HEK293 (cell line): ENCODE measurements around the gene GRM5.

Experiments
- CTCF ChIA-PET: fragments of 350-600 bp; formaldehyde crosslinking; extraction: SDS; loops from one replicate; lab custom pipeline; 2021; ENCODE audit warnings: antibody characterized with exemption; lab: Yijun Ruan, JAX
- POLR2A ChIA-PET: fragments of 300-600 bp; formaldehyde crosslinking; extraction: SDS; loops from one replicate; lab custom pipeline; 2020; ENCODE audit warnings: antibody characterized with exemption, inconsistent platforms; lab: Yijun Ruan, JAX
- H3K27ac ChIP-seq: fragments of 200-500 bp; sonication (Bioruptor generic); 2 replicates; pipeline ENCODE4 v1.5.1; 2014; ENCODE audit warnings: low read depth, low read length, control low read depth, inconsistent platforms; ENCODE audit errors: extremely low read depth
- H3K36me3 ChIP-seq, 2 experiments: fragments of 200-500 bp in 1 of 2; sonication (Bioruptor generic) in 1 of 2; 1 replicate in 1 of 2; 2 replicates in 1 of 2; pipeline ENCODE4 v1.5.1; 2014 to 2017; ENCODE audit warnings: inconsistent platforms in 2 of 2, low read length in 2 of 2; ENCODE audit not compliant: control insufficient read depth in 2 of 2, insufficient read depth in 1 of 2
- H3K4me1 ChIP-seq: fragments of 200-500 bp; sonication (Bioruptor generic); 2 replicates; pipeline ENCODE4 v1.5.1; 2014; ENCODE audit warnings: mild to moderate bottlenecking, low read length, inconsistent platforms; ENCODE audit not compliant: control insufficient read depth, insufficient read depth
- H3K4me3 ChIP-seq: 2 replicates; pipeline ENCODE4 v1.5.1; 2011; ENCODE audit warnings: low read depth, mild to moderate bottlenecking, control low read depth, low read length, moderate library complexity
- H3K9me3 ChIP-seq: fragments of 200-500 bp; sonication (Bioruptor generic); 2 replicates; pipeline ENCODE4 v1.5.1; 2014; ENCODE audit warnings: low read depth, low read length, inconsistent platforms; ENCODE audit not compliant: control insufficient read depth, insufficient read depth
- BCL6B ChIP-seq: fragments of 450-650 bp; formaldehyde crosslinking; IDR thresholded peaks from 2 replicates; pipeline ENCODE4 v1.5.1; 2017; ENCODE audit warnings: missing biosample characterization, missing genetic modification characterization
- FEZF1 ChIP-seq: fragments of 450-650 bp; formaldehyde crosslinking; IDR thresholded peaks from 2 replicates; pipeline ENCODE4 v1.5.1; 2016; ENCODE audit warnings: missing biosample characterization, missing genetic modification characterization
- PRDM10 ChIP-seq: fragments of 450-650 bp; formaldehyde crosslinking; IDR thresholded peaks from 2 replicates; pipeline ENCODE4 v1.5.1; 2016; ENCODE audit warnings: missing biosample characterization, missing genetic modification characterization
- ZBTB44 ChIP-seq: fragments of 450-650 bp; IDR thresholded peaks from 2 replicates; pipeline ENCODE4 v1.5.1; 2018; ENCODE audit warnings: missing biosample characterization, mild to moderate bottlenecking, missing genetic modification characterization
- ZNF140 ChIP-seq: fragments of 450-650 bp; formaldehyde crosslinking; IDR thresholded peaks from 2 replicates; pipeline ENCODE4 v1.5.1; 2016; ENCODE audit warnings: missing biosample characterization, missing genetic modification characterization
- ZNF157 ChIP-seq: fragments of 450-650 bp; formaldehyde crosslinking; IDR thresholded peaks from 2 replicates; pipeline ENCODE4 v1.5.1; 2016; ENCODE audit warnings: missing biosample characterization, missing genetic modification characterization
- ZNF24 ChIP-seq: fragments of 450-650 bp; formaldehyde crosslinking; IDR thresholded peaks from 2 replicates; pipeline ENCODE4 v1.5.1; 2016; ENCODE audit warnings: missing biosample characterization, missing genetic modification characterization
- ZNF280C ChIP-seq: fragments of 450-650 bp; formaldehyde crosslinking; IDR thresholded peaks from 2 replicates; pipeline ENCODE4 v1.5.1; 2016; ENCODE audit warnings: missing biosample characterization, missing genetic modification characterization
- ZNF549 ChIP-seq: fragments of 450-650 bp; IDR thresholded peaks from 2 replicates; pipeline ENCODE4 v1.5.1; 2018; ENCODE audit warnings: missing biosample characterization, missing genetic modification characterization, mild to moderate bottlenecking, inconsistent platforms, moderate library complexity
- ZSCAN5A ChIP-seq: fragments of 450-650 bp; formaldehyde crosslinking; IDR thresholded peaks from 2 replicates; pipeline ENCODE4 v1.5.1; 2016; ENCODE audit warnings: missing biosample characterization, missing genetic modification characterization
- TF ChIP-seq, protein P1 (sequence below): fragments of 450-650 bp; formaldehyde crosslinking; conservative IDR thresholded peaks from 2 replicates; pipeline ENCODE4 v1.5.1; 2016; ENCODE audit warnings: low read depth, missing biosample characterization, missing genetic modification characterization
- TF ChIP-seq, protein P2 (sequence below): fragments of 450-650 bp; formaldehyde crosslinking; IDR thresholded peaks from 2 replicates; pipeline ENCODE4 v1.5.1; 2016; ENCODE audit warnings: missing biosample characterization, missing genetic modification characterization
- TF ChIP-seq, protein P3 (sequence below): fragments of 450-650 bp; formaldehyde crosslinking; IDR thresholded peaks from 2 replicates; pipeline ENCODE4 v1.5.1; 2016; ENCODE audit warnings: missing biosample characterization, missing genetic modification characterization
- TF ChIP-seq, protein P4 (sequence below): fragments of 450-650 bp; formaldehyde crosslinking; IDR thresholded peaks from 2 replicates; pipeline ENCODE4 v1.5.1; 2016; ENCODE audit warnings: missing biosample characterization, missing genetic modification characterization

Gene GRM5

DNA sequence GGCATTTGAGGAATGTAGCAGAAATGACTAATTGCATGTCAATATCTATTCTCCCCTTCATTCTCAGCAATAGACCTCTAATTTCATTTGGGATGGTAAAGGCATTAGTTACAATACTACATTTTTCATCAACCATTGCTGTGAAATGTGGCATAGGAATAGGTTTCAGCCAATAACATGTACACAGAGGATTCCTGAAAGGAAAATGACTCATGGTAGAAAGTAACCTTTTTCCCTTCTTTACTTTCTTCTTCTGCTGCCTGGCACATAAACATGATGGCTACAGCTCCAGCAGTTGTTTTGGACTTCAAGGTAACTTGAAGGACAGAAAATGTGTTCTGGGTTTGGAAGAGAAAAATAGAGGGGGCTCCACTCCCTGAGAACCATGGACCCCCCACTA is 496.4 kb downstream of the GRM5 start (continued):
- TF ChIP-seq, protein P1, sequence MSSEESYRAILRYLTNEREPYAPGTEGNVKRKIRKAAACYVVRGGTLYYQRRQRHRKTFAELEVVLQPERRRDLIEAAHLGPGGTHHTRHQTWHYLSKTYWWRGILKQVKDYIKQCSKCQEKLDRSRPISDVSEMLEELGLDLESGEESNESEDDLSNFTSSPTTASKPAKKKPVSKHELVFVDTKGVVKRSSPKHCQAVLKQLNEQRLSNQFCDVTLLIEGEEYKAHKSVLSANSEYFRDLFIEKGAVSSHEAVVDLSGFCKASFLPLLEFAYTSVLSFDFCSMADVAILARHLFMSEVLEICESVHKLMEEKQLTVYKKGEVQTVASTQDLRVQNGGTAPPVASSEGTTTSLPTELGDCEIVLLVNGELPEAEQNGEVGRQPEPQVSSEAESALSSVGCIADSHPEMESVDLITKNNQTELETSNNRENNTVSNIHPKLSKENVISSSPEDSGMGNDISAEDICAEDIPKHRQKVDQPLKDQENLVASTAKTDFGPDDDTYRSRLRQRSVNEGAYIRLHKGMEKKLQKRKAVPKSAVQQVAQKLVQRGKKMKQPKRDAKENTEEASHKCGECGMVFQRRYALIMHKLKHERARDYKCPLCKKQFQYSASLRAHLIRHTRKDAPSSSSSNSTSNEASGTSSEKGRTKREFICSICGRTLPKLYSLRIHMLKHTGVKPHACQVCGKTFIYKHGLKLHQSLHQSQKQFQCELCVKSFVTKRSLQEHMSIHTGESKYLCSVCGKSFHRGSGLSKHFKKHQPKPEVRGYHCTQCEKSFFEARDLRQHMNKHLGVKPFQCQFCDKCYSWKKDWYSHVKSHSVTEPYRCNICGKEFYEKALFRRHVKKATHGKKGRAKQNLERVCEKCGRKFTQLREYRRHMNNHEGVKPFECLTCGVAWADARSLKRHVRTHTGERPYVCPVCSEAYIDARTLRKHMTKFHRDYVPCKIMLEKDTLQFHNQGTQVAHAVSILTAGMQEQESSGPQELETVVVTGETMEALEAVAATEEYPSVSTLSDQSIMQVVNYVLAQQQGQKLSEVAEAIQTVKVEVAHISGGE (tag by site-specific recombination): no peak
- TF ChIP-seq ZNF280C (tag by site-specific recombination) (no peak), ZNF24 (no peak)

GRCh38 chr11:88555829-88556202 is 510.0 kb downstream of the GRM5 start:
- H3K4me3 ChIP-seq: no peak overlapping the region
- CTCF ChIA-PET: interaction anchor here (1.5 kb wide), 1 partner anchor 539 kb away, joined by 4 read pairs; no protein-coding TSS in a partner anchor
- POLR2A ChIA-PET: no interaction called here
- H3K4me1 ChIP-seq: peaks cover 2% of the 10 kb centered on the region; the same call in 1 of the 2 replicates
- TF ChIP-seq, protein P2, sequence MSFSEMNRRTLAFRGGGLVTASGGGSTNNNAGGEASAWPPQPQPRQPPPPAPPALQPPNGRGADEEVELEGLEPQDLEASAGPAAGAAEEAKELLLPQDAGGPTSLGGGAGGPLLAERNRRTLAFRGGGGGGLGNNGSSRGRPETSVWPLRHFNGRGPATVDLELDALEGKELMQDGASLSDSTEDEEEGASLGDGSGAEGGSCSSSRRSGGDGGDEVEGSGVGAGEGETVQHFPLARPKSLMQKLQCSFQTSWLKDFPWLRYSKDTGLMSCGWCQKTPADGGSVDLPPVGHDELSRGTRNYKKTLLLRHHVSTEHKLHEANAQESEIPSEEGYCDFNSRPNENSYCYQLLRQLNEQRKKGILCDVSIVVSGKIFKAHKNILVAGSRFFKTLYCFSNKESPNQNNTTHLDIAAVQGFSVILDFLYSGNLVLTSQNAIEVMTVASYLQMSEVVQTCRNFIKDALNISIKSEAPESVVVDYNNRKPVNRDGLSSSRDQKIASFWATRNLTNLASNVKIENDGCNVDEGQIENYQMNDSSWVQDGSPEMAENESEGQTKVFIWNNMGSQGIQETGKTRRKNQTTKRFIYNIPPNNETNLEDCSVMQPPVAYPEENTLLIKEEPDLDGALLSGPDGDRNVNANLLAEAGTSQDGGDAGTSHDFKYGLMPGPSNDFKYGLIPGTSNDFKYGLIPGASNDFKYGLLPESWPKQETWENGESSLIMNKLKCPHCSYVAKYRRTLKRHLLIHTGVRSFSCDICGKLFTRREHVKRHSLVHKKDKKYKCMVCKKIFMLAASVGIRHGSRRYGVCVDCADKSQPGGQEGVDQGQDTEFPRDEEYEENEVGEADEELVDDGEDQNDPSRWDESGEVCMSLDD (tag by site-specific recombination): no peak
- TF ChIP-seq BCL6B (tag by site-specific recombination): no peak
- TF ChIP-seq ZBTB44 (tag by site-specific recombination): no peak
- no peak for TF ChIP-seq PRDM10 (tag by site-specific recombination)
- TF ChIP-seq ZSCAN5A (tag by site-specific recombination): no peak
- no peak for TF ChIP-seq ZNF140 (tag by site-specific recombination)
- no peak for TF ChIP-seq ZNF549 (tag by site-specific recombination)
- TF ChIP-seq, protein P3, sequence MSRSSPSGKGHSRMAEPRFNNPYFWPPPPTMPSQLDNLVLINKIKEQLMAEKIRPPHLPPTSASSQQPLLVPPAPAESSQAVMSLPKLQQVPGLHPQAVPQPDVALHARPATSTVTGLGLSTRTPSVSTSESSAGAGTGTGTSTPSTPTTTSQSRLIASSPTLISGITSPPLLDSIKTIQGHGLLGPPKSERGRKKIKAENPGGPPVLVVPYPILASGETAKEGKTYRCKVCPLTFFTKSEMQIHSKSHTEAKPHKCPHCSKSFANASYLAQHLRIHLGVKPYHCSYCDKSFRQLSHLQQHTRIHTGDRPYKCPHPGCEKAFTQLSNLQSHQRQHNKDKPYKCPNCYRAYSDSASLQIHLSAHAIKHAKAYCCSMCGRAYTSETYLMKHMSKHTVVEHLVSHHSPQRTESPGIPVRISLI (tag by site-specific recombination): no peak
- TF ChIP-seq ZNF157 (tag by site-specific recombination): no peak
- TF ChIP-seq, protein P4, sequence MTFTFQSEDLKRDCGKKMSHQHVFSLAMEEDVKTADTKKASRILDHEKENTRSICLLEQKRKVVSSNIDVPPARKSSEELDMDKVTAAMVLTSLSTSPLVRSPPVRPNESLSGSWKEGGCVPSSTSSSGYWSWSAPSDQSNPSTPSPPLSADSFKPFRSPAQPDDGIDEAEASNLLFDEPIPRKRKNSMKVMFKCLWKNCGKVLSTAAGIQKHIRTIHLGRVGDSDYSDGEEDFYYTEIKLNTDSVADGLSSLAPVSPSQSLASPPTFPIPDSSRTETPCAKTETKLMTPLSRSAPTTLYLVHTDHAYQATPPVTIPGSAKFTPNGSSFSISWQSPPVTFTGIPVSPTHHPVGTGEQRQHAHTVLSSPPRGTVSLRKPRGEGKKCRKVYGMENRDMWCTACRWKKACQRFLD (tag by site-specific recombination): no peak
- TF ChIP-seq FEZF1: no peak
- H3K9me3 ChIP-seq: no peaks in the 10 kb centered on the region
- H3K36me3 ChIP-seq: no peaks in the 10 kb centered on the region
- no peak overlapping the region for H3K27ac ChIP-seq
